Ovary (tissue), 9 donors: Measurements from ENCODE around the gene STH. TPM values are rescaled to one million over a fixed set of nuclear protein-coding genes. Genes with fewer than 3 reads are reported as not detected.
"Not testable (repeated sequence)": the region's sequence is repeated elsewhere in the genome, so short reads cannot be mapped to it uniquely, and the experiment has no call there.

Source experiments
- DNase-seq, 5 donors: peaks; one replicate each; pipeline ENCODE4 v3.0.0-alpha.2; 2019 to 2020
- H3K27ac ChIP-seq, 2 donors: fragments of 200-600 bp; one replicate each; pipeline versions ENCODE4 v1.5.1 to v1.8.0; 2019 to 2022
- H3K27me3 ChIP-seq: fragments of 200-600 bp; one replicate; pipeline ENCODE4 v1.8.0; 2022
- H3K36me3 ChIP-seq: fragments of 200-600 bp; sonication (generic); one replicate; pipeline ENCODE4 v1.5.1; 2019
- H3K4me1 ChIP-seq: one replicate; pipeline ENCODE4 v1.8.1; 2013; ENCODE audit warnings: mild to moderate bottlenecking, moderate library complexity; ENCODE audit not compliant: insufficient read depth
- H3K4me3 ChIP-seq: fragments of 200-600 bp; sonication (generic); one replicate; pipeline ENCODE4 v1.5.1; 2017
- H3K9me3 ChIP-seq, 2 donors: fragments of 200-600 bp in 1 of 2; sonication (generic) in 1 of 2; one replicate each; pipeline versions ENCODE4 v1.5.1 to v1.8.1; 2013 to 2019; ENCODE audit warnings: mild to moderate bottlenecking in 1 of 2, moderate library complexity in 1 of 2
- CTCF ChIP-seq, 3 donors: fragments of 450-650 bp in 2 of 3; fragments of 200-600 bp in 1 of 3; IDR thresholded peaks; one replicate each; pipeline versions ENCODE4 v1.5.1 to v1.8.0; 2016 to 2022; ENCODE audit warnings: antibody characterized with exemption in 3 of 3, mild to moderate bottlenecking in 1 of 3
- EP300 ChIP-seq: sonication (generic); formaldehyde crosslinking; IDR thresholded peaks from one replicate; pipeline ENCODE4 v1.6.1; 2017; ENCODE audit warnings: antibody characterized with exemption
- POLR2A ChIP-seq: fragments of 450-650 bp; IDR thresholded peaks from one replicate; pipeline ENCODE4 v1.6.1; 2017; ENCODE audit warnings: antibody characterized with exemption, mild to moderate bottlenecking, moderate library complexity
- WGBS, 3 donors: extraction: QIAGEN DNeasy Blood & Tissue Kit in 1 of 3; methylation state at CpG; one replicate each; pipeline versions ENCODE4 v1.1.5 to v1.1.7; 2013 to 2017; 5-methylcytosine and 5-hydroxymethylcytosine counted together
- intact Hi-C, 4 donors: fragments of 100-400 bp; cut with DNase I; formaldehyde crosslinking; loops; one replicate each; pipeline versions ENCODE4 v1.11.0 to v1.15.1; 2022 to 2023
- polyA plus RNA-seq, 2 donors: library from polyadenylated mRNA; stranded (reverse); fragments of 200-250 nt in 1 of 2; fragments of 350-450 nt in 1 of 2; fragmentation: Illumina TruSeq in 1 of 2; extraction: RNeasy Lipid Tissue Mini Kit (QIAGEN cat#74804) in 1 of 2; gene quantifications; one replicate each; pipeline ENCODE4 v1.2.3, GENCODE V29; 2013 to 2014
- total RNA-seq, 7 donors: library from RNA; depleted of rRNA in 2 of 7; stranded (reverse); fragments of >200 nt in 2 of 7; fragmentation: NEBNext Ultra II Directional in 3 of 7; extraction: Animal tissue kit (Norgen Biotek cat#: 25700) in 3 of 7; gene quantifications; one replicate each; pipeline versions ENCODE4 v1.1.0 to v1.2.4, GENCODE V29; 2016 to 2023
- donor health status: DM: no; HTN: no; CAD: no; lungs with moderate emphysema.
- donor health status: DM: no; HTN: no; CAD: no.
- donor health status: Bipolar disorder and iron deficiency.
- donor health status: DM: yes; HTN: yes; CAD: no.
- donor health status: DM: no; HTN: no; CAD: no.
- donor health status: DM: yes; HTN: yes; CAD: no.

Gene STH
- total and polyA plus RNA-seq, 9 donors = not detected

- no peak overlapping the region for H3K4me3 ChIP-seq
- no peaks in the 10 kb centered on the region for H3K27me3 ChIP-seq
- no peak for TF ChIP-seq POLR2A
- no peak for TF ChIP-seq EP300
- no peak for TF ChIP-seq CTCF (IDR thresholded peaks at IDR 0.05)
- 59 to 70% (median 67%) methylated on average over 13 of the region's 13 CpGs for WGBS, 3 donors
- peaks cover 2% of the 10 kb centered on the region for H3K4me1 ChIP-seq
- H3K9me3 ChIP-seq = no peaks in the 10 kb centered on the region
- H3K27ac ChIP-seq = no peak overlapping the region
- no peaks in the 10 kb centered on the region for H3K36me3 ChIP-seq
- intact Hi-C loops = loop anchor here in 3 of 4 donors (5.0 to 10.0 kb wide), 2 partner anchors 211 to 213 kb away; no protein-coding TSS in a partner anchor
- DNase-seq = no peak
Observed at GRCh38 chr17:46001390-46002310, 2.6 kb downstream of the STH start.

- DNase-seq = peak; percentile 51 to 75 (median 73)
- no peak overlapping the region for H3K27ac ChIP-seq
- WGBS, 3 donors = 21 to 28% (median 25%) methylated on average over 8 of the region's 8 CpGs
- H3K4me1 ChIP-seq = peaks cover 2% of the 10 kb centered on the region
- intact Hi-C loops = loop anchor here in 3 of 4 donors (5.0 to 10.0 kb wide), 2 partner anchors 210 to 212 kb away; no protein-coding TSS in a partner anchor
- H3K36me3 ChIP-seq = no peaks in the 10 kb centered on the region
- no peaks in the 10 kb centered on the region for H3K9me3 ChIP-seq
- H3K4me3 ChIP-seq = no peak overlapping the region
- TF ChIP-seq CTCF (IDR thresholded peaks at IDR 0.05) = peak; percentile 87 to 89 (median 87)
- TF ChIP-seq EP300 = no peak
- TF ChIP-seq POLR2A = peak; percentile 0
- no peaks in the 10 kb centered on the region for H3K27me3 ChIP-seq
Observed at GRCh38 chr17:46002311-46002972, 3.4 kb downstream of the STH start.

- no peak overlapping the region for H3K27ac ChIP-seq
- H3K4me1 ChIP-seq = peaks cover 2% of the 10 kb centered on the region
- 65 to 82% (median 77%) methylated on average over 7 of the region's 7 CpGs for WGBS, 3 donors
- no peaks in the 10 kb centered on the region for H3K9me3 ChIP-seq
- no peaks in the 10 kb centered on the region for H3K27me3 ChIP-seq
- TF ChIP-seq CTCF (IDR thresholded peaks at IDR 0.05) (no peak), EP300 (no peak), POLR2A (no peak)
- no peak for DNase-seq
- H3K36me3 ChIP-seq = no peaks in the 10 kb centered on the region
- no peak overlapping the region for H3K4me3 ChIP-seq
- intact Hi-C loops = loop anchor here in 3 of 4 donors (5.0 to 10.0 kb wide), 2 partner anchors 209 to 212 kb away; no protein-coding TSS in a partner anchor
Observed at GRCh38 chr17:46002973-46003316, 3.9 kb downstream of the STH start.

GRCh38 chr17:46003907-46004748 lies 5.1 kb downstream of the STH start:
- no peaks in the 10 kb centered on the region for H3K9me3 ChIP-seq
- peak overlapping the region in 1 of 2 donors; percentile 9 for H3K27ac ChIP-seq
- peak; percentile 50 to 85 (median 72) for DNase-seq
- no peaks in the 10 kb centered on the region for H3K27me3 ChIP-seq
- H3K4me3 ChIP-seq = no peak overlapping the region
- H3K36me3 ChIP-seq = no peaks in the 10 kb centered on the region
- peaks cover 2% of the 10 kb centered on the region for H3K4me1 ChIP-seq
- intact Hi-C loops = loop anchor here in 3 of 4 donors (5.0 to 10.0 kb wide), 2 partner anchors 208 to 211 kb away; no protein-coding TSS in a partner anchor
- WGBS, 3 donors = 8 to 25% (median 12%) methylated on average over 6 of the region's 6 CpGs
- no peak for TF ChIP-seq EP300
- no peak for TF ChIP-seq POLR2A
- TF ChIP-seq CTCF (IDR thresholded peaks at IDR 0.05) = no peak

GRCh38 chr17:46006082-46006481 lies 7.0 kb downstream of the STH start:
- H3K27ac ChIP-seq, H3K4me1 ChIP-seq, H3K9me3 ChIP-seq, H3K36me3 ChIP-seq, H3K27me3 ChIP-seq, H3K4me3 ChIP-seq, DNase-seq: not testable (repeated sequence)
- 94 to 100% (median 97%) methylated on average over 1 of the region's 1 CpG for WGBS, 3 donors
- intact Hi-C loops = loop anchor here in 1 of 4 donors (10.0 kb wide), 1 partner anchor 209 kb away; no protein-coding TSS in a partner anchor
